Measurements from ENCODE around the gene CACNA1C. TPM values are rescaled to one million over a fixed set of nuclear protein-coding genes. Genes with fewer than 3 reads are reported as not detected.

CACNA1C gene
- total and polyA plus RNA-seq, 2 of the 4 experiments (the other 2 are of a cell fraction): 1.6 to 2.6 TPM

DNA sequence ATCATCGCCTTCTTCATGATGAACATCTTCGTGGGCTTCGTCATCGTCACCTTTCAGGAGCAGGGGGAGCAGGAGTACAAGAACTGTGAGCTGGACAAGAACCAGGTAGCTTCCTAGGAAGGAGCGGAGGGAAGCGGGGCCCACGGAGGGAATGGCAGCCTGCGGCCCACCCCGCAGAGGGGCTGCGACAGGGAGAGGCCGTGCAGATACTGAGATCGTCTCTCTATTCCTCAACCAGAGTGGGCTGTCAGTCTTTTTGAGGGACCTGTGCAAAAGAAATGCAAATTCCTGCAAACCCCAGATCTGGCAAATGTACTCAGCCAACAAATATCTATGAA is 555.8 kb downstream of the CACNA1C start:
- Histone ChIP-seq H4K8ac (ENCODE audit: low read depth in 2 of 2, low read length in 2 of 2) (no peak overlapping the region), H3K18ac (ENCODE audit: low read depth, low read length) (no peak overlapping the region), H2BK15ac (ENCODE audit: low read depth, low read length) (no peak overlapping the region), H2BK5ac (ENCODE audit: low read depth, low read length, poor library complexity, severe bottlenecking) (no peak overlapping the region), H4K91ac (ENCODE audit: insufficient read depth, low read depth, low read length) (no peak overlapping the region), H3K56ac (ENCODE audit: extremely low read depth, insufficient read depth, low read length) (no peak overlapping the region), H2AK9ac (replicated peaks; ENCODE audit: low read depth, low read length, poor library complexity) (no peak overlapping the region), H3K4me3 (ENCODE audit: insufficient read depth, low read depth, low read length) (no peak overlapping the region), H3K27me3 (ENCODE audit: control insufficient read depth, insufficient read depth, low read length) (no peaks in the 10 kb centered on the region), H3K36me3 (ENCODE audit: control insufficient read depth, insufficient read depth, low read length) (peaks cover 38% of the 10 kb centered on the region), H3K4ac (ENCODE audit: low read depth, low read length) (no peak overlapping the region), H3K4me2 (ENCODE audit: low read depth, low read length) (no peak overlapping the region), H2BK120ac (ENCODE audit: low read depth, low read length) (no peak overlapping the region), H3K9me3 (ENCODE audit: control insufficient read depth, insufficient read depth, low read length) (no peaks in the 10 kb centered on the region), H3K9ac (ENCODE audit: low read depth, low read length) (no peak overlapping the region), H3K4me1 (ENCODE audit: control insufficient read depth, insufficient read depth, low read length) (peaks cover 15% of the 10 kb centered on the region), H3K14ac (replicated peaks; ENCODE audit: low read depth, low read length) (no peak overlapping the region), H2AK5ac (ENCODE audit: low read depth, low read length) (no peak overlapping the region), H2AFZ (replicated peaks; ENCODE audit: low read length, poor library complexity) (no peak overlapping the region), H3K27ac (ENCODE audit: insufficient read depth, low read length) (no peak overlapping the region), H4K5ac (ENCODE audit: low read depth, low read length) (no peak overlapping the region), H2BK20ac (ENCODE audit: low read depth, low read length) (no peak overlapping the region), H3K23ac (ENCODE audit: low read depth, low read length) (no peak overlapping the region), H3K79me1 (ENCODE audit: low read depth in 1 of 2, low read length in 2 of 2) (no peaks in the 10 kb centered on the region), H3K9me1 (ENCODE audit: insufficient read depth, low read length) (peaks cover 9% of the 10 kb centered on the region; the same call in 1 of the 2 replicates), H4K20me1 (ENCODE audit: insufficient read depth, low read length) (no peaks in the 10 kb centered on the region; the same call in 1 of the 2 replicates)
- TF ChIP-seq SMC3 (IDR thresholded peaks at IDR 0.05; ENCODE audit: low read depth, low read length): no peak
- TF ChIP-seq, protein P1, sequence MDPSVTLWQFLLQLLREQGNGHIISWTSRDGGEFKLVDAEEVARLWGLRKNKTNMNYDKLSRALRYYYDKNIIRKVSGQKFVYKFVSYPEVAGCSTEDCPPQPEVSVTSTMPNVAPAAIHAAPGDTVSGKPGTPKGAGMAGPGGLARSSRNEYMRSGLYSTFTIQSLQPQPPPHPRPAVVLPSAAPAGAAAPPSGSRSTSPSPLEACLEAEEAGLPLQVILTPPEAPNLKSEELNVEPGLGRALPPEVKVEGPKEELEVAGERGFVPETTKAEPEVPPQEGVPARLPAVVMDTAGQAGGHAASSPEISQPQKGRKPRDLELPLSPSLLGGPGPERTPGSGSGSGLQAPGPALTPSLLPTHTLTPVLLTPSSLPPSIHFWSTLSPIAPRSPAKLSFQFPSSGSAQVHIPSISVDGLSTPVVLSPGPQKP (IDR thresholded peaks at IDR 0.05; ENCODE audit: borderline replicate concordance, low read depth, low read length): no peak
- no peak for TF ChIP-seq MAZ (IDR thresholded peaks at IDR 0.05; ENCODE audit: borderline replicate concordance, low read depth, low read length)
- TF ChIP-seq MAFK (IDR thresholded peaks at IDR 0.05; ENCODE audit: low read depth, low read length): no peak
- no peak for TF ChIP-seq RAD21 (IDR thresholded peaks at IDR 0.05; ENCODE audit: low read length)
- TF ChIP-seq BHLHE40 (IDR thresholded peaks at IDR 0.05; ENCODE audit: low read depth, low read length): no peak
- TF ChIP-seq FOS (IDR thresholded peaks at IDR 0.05; ENCODE audit: low read depth, low read length): no peak
- no peak for TF ChIP-seq NFE2L2 (IDR thresholded peaks at IDR 0.05; ENCODE audit: low read depth, low read length)
- no peak for TF ChIP-seq CEBPB (IDR thresholded peaks at IDR 0.05; ENCODE audit: low read depth, low read length)
- TF ChIP-seq, protein P2, sequence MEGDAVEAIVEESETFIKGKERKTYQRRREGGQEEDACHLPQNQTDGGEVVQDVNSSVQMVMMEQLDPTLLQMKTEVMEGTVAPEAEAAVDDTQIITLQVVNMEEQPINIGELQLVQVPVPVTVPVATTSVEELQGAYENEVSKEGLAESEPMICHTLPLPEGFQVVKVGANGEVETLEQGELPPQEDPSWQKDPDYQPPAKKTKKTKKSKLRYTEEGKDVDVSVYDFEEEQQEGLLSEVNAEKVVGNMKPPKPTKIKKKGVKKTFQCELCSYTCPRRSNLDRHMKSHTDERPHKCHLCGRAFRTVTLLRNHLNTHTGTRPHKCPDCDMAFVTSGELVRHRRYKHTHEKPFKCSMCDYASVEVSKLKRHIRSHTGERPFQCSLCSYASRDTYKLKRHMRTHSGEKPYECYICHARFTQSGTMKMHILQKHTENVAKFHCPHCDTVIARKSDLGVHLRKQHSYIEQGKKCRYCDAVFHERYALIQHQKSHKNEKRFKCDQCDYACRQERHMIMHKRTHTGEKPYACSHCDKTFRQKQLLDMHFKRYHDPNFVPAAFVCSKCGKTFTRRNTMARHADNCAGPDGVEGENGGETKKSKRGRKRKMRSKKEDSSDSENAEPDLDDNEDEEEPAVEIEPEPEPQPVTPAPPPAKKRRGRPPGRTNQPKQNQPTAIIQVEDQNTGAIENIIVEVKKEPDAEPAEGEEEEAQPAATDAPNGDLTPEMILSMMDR (conservative IDR thresholded peaks at IDR 0.05; ENCODE audit: low read depth, low read length): no peak
- TF ChIP-seq CHD1 (IDR thresholded peaks at IDR 0.05; ENCODE audit: low read depth, low read length): no peak
- WGBS, 2 experiments (ENCODE audit: extremely low coverage in 2 of 2, insufficient read length in 1 of 2): 100% methylated on average over 2 of the region's 12 CpGs; no CpG with 5 or more reads in 1 of the 2 experiments
- POLR2A ChIA-PET (ENCODE audit: unreplicated experiment): no interaction called here
- DNase-seq (no peak), ATAC-seq (ENCODE audit: low read depth) (no peak)
- in situ Hi-C loops (cut with MboI; ENCODE audit: low sequenced_read_pairs): no loop called here
- CTCF ChIA-PET: no interaction called here
- intact Hi-C loops (cut with micrococcal nuclease): no loop called here
- dilution Hi-C loops (cut with HindIII; ENCODE audit: low sequenced_read_pairs, unreplicated experiment): no loop called here
- BruUV-seq (replicated peaks): no TSS peak

All from IMR-90 (cell line).